Activated CD4-positive, alpha-beta T cell treated with anti-CD3 and anti-CD28 coated beads, Interleukin-2, Interleukin-6, amounts not matched to agents 100 ng/mL and 50 ng/mL, durations not matched to agents 16 hours and 8 hours (primary cell): ENCODE measurements around the gene CFAP300.

Experiments used
- DNase-seq: peaks from one replicate; pipeline ENCODE4 v3.0.0-alpha.2; 2020

Gene CFAP300

DNA sequence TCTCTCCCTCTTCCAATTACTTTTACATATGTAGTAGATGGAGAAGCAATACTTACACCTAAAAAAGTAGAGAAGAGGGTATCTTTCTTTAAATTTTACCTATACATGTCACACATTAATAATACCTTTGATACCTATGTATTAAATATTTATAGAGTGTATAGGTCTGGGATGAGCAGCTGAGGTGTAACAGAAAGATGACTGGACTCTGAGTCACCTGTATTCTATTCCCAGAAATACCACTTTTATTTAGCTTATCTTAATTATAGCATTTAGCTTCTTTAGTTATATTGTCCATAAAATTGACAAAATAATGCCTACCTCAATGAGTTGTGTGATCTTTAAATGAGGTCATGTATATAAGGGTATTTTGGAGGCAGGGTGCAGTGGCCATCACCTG is 32.4 kb downstream of the CFAP300 start:
- no peak for DNase-seq

DNA sequence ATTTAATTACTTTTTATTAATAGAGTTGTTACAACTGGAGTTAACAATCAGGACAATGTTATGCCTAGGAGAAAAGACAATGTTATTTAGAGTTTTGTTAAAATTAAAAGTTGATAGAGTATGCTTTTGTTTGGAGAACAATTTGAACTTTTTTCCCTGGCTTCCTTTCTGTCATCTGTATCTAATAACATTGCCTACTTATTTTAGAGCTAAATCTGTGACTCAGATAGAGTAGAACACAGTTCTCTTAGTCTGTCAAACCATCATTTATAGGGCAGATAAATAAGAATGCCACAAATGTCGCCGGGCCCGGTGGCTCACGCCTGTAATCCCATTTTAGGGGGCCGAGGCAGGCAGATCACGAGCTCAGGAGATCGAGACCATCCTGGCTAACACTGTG is 34.1 kb downstream of the CFAP300 start:
- no peak for DNase-seq

- DNase-seq, result no peak
Observed at GRCh38 chr11:102085864-102086551, 38.8 kb downstream of the CFAP300 start.

- DNase-seq, result no peak
Observed at GRCh38 chr11:102097186-102097585, 49.9 kb downstream of the CFAP300 start.

DNA sequence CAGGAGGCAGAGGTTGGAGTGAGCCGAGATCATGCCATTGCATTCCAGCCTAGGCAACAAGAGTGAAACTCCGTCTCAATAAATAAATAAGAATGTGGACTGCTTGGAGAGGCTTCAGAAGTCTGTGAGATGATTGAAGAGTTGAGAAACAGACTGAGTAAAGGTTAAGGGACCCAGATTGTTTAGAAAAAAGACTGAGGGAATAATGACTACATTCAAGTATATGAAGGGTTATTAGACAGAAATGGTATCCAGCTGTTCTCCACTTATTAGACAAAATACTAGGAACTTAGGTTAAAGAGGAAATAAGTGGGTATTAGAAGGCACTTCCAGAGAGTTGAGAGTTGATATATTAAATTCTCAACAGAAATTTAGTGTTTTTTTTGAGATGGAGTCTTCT is 52.5 kb downstream of the CFAP300 start:
- DNase-seq, result no peak

DNA sequence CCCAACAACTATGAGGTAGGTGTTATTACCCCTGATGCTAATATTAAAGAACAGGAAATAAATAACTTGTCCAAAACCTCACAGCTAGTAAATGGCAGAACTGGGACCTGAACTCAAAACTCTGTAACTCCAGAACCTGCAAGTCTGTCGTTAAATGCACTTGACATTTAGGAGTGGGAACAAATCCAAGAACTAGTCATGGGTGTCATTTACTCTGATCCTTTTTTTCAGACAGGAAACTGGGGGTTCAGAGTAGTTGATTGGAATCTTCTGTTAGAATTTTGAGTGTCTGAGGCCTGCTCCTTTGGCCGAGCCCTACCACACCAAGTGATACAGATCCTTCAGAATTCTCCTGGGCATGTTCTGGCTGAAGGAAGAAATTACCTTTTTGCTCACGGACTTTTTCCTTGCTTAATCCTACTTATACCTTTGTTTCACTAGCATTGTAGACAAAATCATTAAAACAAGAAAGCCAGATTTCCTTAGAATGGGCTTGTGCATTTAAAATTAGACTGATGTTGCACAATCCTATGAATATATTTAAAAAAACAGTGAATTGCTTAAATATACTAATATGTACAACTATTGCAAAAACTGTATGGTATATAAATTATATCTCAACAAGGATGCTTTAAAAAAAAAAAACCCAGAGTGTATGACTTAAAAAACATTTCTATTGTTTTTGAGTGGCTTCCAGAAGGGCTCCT is 61.6 kb downstream of the CFAP300 start:
- no peak for DNase-seq

- DNase-seq, result peak; percentile 71
Observed at GRCh38 chr11:102109896-102110760, 62.9 kb downstream of the CFAP300 start, which contains the start of gene YAP1. Gene YAP1, plus strand, starts transcription at chr11:102110447. Its CDS starts 402 bp downstream, at chr11:102110849.

GRCh38 chr11:102110761-102111010 is 63.4 kb downstream of the CFAP300 start:
- no peak for DNase-seq

- DNase-seq, result no peak
Observed at GRCh38 chr11:102111011-102111786, 64.0 kb downstream of the CFAP300 start.

- peak; percentile 31 for DNase-seq
Observed at GRCh38 chr11:102111787-102112508, 64.7 kb downstream of the CFAP300 start.

DNA sequence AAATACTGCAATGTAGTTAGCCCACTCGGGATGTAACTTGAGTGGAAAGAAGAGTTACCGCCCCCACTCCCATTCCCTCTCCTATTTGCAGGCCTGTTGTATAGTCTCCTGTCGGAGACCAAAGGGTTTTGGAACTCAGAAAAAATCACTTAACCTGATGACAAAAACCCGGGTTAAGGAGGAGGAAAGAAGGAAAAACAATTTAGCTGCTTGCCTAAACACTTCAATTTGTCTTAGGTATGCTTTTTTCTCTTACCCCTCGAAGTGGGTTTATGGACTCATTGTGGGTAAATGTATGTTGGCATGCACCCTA is 65.2 kb downstream of the CFAP300 start:
- DNase-seq, result no peak

GRCh38 chr11:102114032-102114431 is 66.8 kb downstream of the CFAP300 start:
- no peak for DNase-seq

DNA sequence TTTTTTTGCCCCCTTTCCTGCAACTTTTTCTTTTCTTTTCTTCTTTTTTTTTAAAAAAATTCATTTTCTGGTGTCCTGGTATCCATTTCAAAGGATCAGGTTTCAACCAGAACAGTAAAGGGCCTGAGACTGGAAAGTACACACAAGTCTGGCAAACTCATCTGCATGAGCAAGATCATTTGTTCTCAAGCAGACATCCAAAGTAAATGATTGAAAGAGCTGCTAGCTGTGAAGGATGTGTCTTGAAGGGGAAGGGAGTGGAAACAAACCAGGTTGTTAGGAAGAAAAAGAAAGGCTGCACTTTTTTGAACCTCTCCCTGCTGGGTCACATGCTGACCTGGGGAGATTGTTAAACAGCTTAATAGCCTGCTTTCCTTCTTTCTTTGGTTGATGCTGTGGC is 68.3 kb downstream of the CFAP300 start:
- no peak for DNase-seq

DNA sequence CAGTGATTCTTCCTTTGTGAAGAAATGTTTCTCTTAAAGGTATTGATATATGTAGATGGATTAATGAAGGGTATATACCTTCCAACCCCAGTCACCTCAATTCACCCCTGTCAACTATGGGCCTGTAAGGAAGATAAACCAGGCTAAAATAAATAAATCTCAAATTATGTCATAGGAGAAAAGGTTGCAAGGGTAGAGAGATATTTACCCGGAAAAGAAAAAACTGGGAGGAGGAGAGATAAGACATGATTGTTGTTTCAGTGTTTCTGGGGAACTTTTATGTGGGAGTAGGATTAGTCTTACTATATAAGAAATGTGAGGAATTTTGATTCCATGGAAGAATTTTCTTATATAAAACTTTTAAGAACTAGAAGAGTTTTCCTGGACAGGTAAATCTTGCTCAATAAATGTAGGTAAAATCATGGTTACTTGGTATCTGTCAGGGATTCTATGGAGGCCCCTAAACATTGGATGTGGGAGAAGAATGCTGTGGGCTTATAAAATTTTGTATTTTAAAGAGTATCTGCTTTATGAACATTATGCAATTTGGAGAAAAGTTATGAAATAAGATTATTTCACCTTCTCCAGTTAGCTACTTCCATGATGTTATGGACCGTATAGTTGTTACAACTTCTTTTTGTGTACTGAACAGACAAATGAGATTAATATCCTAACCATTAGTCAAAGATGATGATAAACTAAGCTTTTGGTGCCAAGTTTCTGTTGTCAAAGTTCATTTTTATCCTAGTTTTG is 69.4 kb downstream of the CFAP300 start:
- no peak for DNase-seq

DNA sequence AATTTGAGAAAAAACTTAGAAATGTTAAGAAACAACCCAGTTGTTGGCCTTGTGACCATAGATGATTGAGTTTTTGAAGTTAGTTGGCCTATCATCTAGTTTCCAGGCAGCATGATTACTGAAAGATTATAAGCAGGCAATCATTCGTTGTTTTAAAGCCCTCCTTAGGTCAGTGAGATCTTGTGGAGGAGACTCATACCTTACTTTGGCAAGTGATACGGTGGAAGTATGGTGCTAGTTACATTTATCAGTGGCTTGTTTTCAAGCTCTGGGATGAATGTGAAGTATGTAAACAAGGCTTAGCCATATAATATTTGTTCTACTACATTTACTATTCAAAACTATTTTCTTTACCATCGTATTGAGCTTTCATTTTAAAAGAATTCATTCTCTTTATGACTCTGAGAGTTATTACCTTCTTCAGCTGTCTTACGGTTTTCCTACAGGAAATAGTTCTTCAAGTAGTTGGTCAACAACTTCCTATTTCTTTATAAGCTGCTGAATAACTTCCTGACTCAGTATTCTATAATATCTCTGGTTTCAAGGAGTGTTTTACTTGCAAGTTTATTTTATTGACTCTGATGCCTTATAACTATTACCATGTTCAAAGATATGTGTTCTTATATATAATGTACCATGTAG is 70.4 kb downstream of the CFAP300 start:
- no peak for DNase-seq

DNA sequence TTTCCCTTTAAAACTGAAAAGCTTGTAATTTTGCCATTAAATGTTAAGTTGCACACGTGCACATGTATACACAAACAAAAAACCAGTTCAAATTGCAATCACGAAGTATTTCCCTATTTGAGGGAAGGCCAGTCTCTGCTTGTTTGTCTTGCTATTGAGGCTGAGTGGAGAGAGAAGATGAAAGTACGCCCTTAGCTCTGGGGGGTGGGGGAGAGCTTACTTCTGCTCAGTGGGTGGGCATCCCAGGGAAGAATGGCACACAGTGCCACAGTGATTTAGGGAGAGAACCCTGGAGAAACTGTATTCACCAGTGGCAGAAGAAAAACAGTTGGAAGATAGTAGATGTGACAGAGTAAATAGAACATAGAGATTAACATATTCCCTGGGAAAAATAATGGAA is 71.7 kb downstream of the CFAP300 start:
- no peak for DNase-seq

GRCh38 chr11:102119997-102120396 is 72.8 kb downstream of the CFAP300 start:
- no peak for DNase-seq

DNA sequence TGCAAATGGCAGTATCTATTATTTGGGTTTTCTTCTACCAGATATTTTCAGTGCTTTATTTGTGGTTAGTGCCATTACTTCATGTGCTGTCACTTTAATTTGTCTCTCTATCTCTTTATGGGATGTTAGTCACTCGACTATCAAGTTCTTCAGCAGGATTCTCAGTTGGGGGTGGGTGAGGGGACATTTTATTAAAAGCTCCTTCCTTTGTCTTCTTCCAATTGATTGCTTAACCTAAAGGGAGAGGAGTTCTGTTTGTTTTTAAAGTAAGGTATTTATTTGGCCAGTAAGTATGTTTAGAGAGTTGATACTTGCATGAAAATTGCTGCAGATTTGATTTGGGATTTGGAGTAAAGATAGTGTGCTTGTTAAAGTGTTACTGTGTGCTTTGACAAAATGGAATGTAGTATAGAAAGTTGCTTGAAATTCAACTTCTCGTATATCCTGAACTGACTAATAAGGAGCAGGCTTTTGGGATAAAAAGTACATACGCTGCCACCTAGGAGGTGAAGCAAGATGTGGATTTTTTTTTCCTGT is 73.3 kb downstream of the CFAP300 start:
- no peak for DNase-seq

- no peak for DNase-seq
Observed at GRCh38 chr11:102121329-102121728, 74.1 kb downstream of the CFAP300 start.
